Lower leg skin (tissue), 3 donors: ENCODE data around the gene SLC38A10.

Experiments
- POLR2A ChIP-seq, 2 donors: fragments of 450-650 bp; IDR thresholded peaks; one replicate each; pipeline ENCODE4 v1.6.1; 2016 to 2017; ENCODE audit warnings: antibody characterized with exemption in 2 of 2, mild to moderate bottlenecking in 1 of 2, moderate library complexity in 1 of 2
- TF ChIP-seq, protein P1 (sequence below), 3 donors: fragments of 450-650 bp; IDR thresholded peaks; one replicate each; pipeline ENCODE4 v1.5.1; 2016; ENCODE audit warnings: antibody characterized with exemption in 3 of 3, mild to moderate bottlenecking in 3 of 3, moderate library complexity in 2 of 3

DNA sequence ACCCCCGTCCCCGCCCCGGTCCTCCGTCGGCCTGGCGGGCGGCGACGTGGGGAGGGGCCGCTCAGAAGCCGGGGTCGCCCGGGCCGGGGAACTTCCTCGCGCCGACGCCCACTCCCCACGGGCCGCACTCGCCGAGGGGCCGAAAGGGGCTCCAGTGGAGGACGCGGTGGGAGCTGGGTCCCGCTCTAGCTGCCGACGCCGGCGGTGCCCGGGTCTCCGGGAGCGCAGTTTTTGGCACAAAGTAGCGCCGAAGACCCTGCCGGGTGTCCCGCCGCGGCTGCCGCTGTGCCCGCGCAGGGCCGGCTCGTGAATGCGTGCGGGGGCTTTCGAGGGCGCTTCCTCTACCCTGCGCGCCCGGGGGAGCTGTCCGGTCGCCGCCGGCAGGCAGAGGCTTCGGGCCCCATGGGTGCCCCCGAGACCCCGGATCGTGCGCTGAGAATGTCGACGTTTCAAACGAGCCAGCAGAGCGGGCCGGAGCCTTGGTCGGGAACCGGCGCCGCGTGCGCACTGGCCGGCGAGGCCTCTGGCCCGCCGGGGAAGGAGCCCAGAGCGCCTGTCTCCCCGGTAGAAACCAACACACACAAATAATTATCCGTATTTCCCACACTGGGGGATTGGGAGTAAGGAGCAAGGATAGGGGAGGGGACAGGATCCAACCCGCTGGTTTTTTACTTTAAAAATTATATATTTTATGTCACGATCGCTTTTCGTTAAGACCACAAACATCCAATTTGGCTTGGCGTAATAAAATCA is 46.6 kb upstream of the SLC38A10 start:
- no peak for TF ChIP-seq POLR2A (IDR thresholded peaks at IDR 0.05)
- TF ChIP-seq, protein P1, sequence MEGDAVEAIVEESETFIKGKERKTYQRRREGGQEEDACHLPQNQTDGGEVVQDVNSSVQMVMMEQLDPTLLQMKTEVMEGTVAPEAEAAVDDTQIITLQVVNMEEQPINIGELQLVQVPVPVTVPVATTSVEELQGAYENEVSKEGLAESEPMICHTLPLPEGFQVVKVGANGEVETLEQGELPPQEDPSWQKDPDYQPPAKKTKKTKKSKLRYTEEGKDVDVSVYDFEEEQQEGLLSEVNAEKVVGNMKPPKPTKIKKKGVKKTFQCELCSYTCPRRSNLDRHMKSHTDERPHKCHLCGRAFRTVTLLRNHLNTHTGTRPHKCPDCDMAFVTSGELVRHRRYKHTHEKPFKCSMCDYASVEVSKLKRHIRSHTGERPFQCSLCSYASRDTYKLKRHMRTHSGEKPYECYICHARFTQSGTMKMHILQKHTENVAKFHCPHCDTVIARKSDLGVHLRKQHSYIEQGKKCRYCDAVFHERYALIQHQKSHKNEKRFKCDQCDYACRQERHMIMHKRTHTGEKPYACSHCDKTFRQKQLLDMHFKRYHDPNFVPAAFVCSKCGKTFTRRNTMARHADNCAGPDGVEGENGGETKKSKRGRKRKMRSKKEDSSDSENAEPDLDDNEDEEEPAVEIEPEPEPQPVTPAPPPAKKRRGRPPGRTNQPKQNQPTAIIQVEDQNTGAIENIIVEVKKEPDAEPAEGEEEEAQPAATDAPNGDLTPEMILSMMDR (IDR thresholded peaks at IDR 0.05), result no peak
